GM12873 (cell line): ENCODE results near the gene WDR18.

Experiments used
- CTCF ChIP-seq: IDR thresholded peaks from 2 replicates; pipeline ENCODE4 v1.5.1; 2012; ENCODE audit warnings: low read depth, mild to moderate bottlenecking, moderate library complexity, low read length, control low read depth; ENCODE audit not compliant: insufficient read depth; ENCODE audit errors: missing control alignments

The WDR18 gene

GRCh38 chr19:984165-984967 is at the start of gene WDR18:
Gene WDR18 (plus strand): TSS chr19:984345. CDS start chr19:984354, 9 bp downstream.
- peak; percentile 15 for TF ChIP-seq CTCF

- TF ChIP-seq CTCF = no peak
Observed at GRCh38 chr19:934865-935479, 49.2 kb upstream of the WDR18 start.

GRCh38 chr19:936175-936546 is 48.0 kb upstream of the WDR18 start:
- TF ChIP-seq CTCF = no peak

- TF ChIP-seq CTCF = no peak
Observed at GRCh38 chr19:937259-937694, 46.9 kb upstream of the WDR18 start.

DNA sequence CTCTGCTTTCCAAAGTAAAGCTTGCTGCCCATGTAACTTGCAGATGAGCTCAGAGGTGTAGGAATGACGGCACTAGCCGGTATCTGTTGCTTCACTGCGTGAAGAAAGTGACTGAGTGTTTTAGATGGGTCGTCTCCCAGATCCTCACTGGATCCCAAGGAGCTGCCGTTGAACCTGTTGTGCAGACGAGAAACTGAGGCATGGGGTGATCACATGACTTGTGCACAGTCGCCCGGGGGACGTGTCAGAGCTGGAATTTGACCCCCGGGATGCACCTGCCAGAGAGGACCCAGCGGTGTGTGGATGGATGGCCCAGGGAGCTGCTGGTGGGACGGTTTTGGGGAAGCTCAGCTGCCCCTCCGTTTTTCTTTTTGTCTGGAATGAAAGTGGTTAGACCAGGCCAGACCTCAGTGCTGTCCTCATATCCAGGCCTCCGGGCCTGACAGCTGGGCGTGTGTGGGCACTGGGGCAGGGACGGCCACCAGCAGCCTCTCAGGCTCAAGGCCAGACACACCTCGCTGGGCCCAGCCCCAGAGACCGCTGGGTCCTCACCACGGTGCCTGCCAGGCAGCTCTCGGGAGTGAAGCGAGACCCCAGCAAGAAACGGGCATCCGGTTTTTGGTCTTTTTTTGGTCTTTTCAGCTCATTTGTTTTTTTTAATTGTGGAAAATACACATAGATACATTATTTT is 45.8 kb upstream of the WDR18 start:
- no peak for TF ChIP-seq CTCF

DNA sequence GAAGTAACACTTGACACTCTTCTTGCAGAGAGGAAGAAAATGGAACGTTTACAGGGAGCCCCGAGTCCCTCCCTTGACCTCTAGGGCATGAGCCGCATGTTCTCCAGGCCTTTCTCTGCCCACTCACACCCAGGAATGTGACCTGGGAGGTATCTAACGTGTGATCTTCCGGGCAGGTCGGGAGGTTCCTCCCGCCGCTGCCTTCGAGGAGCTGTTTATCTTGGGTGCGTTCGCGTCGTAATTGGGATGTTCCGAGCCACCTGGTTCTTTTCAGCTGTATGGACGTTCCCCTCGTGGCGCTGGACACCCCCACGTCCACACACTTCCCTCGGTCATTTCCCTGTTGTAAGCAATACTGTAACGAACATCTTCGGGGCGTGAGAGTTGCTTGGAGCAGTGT is 44.7 kb upstream of the WDR18 start:
- TF ChIP-seq CTCF = no peak

DNA sequence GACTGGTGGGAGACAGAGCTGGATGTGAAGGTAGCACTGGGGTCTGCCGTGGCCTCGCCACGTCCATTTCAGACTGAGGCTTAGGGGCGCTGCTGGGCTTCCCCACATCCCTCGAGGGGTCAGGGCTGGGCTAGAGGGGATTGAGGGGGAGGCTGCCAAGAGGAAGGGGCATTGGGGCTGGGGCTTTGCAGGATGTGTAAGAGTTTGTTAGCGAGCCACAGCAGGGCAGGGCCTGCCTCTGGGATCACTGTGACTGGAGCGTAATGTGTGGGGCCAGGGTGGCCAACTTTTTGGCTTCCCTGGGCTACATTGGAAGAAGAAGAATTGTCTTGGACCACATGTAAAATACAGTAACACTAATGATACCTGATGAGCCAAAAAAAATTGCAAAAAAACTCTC is 44.2 kb upstream of the WDR18 start:
- TF ChIP-seq CTCF = no peak
